IMR-90 (cell line): ENCODE data around the gene CSTB. TPM values are rescaled to one million over a fixed set of nuclear protein-coding genes. Genes with fewer than 3 reads are reported as not detected.
A peak's percentile ranks its signal among the peaks of the same experiment; 100 is the strongest.

ENCODE experiments used
- ATAC-seq: fragments of 200-7000 bp; cut with Tn5 transposase; 2 replicates; pipeline ENCODE4 v1.9.1; 2020; ENCODE audit warnings: low read depth, mild to moderate bottlenecking, moderate library complexity
- BruUV-seq: library from RNA; stranded (reverse); fragments of 400-500 nt; replicated peaks from 2 replicates; lab custom pipeline; 2021; lab: Mats Ljungman, UMichigan
- CTCF ChIA-PET: fragments of 300-600 bp; formaldehyde crosslinking; extraction: SDS; loops from one replicate; lab custom pipeline; 2021; ENCODE audit warnings: antibody characterized with exemption; lab: Yijun Ruan, JAX
- POLR2A ChIA-PET: fragments of 300-600 bp; sonication (Branson Sonifier 250); formaldehyde crosslinking; loops from one replicate; lab custom pipeline; 2022; ENCODE audit warnings: antibody characterized with exemption; ENCODE audit not compliant: unreplicated experiment; lab: Charles Lee
- DNase-seq: peaks from one replicate; pipeline ENCODE4 v3.0.0; 2013
- H2AFZ ChIP-seq: replicated peaks from 2 replicates; pipeline ENCODE3; 2013; ENCODE audit warnings: low read length, mild to moderate bottlenecking; ENCODE audit not compliant: poor library complexity
- H2AK5ac ChIP-seq: 2 replicates; pipeline ENCODE4 v1.6.1; 2013; ENCODE audit warnings: low read depth, low read length, inconsistent platforms
- H2AK9ac ChIP-seq: replicated peaks from 2 replicates; pipeline ENCODE3; 2013; ENCODE audit warnings: mild to moderate bottlenecking, low read depth, low read length, moderate library complexity; ENCODE audit not compliant: poor library complexity
- H2BK120ac ChIP-seq: 2 replicates; pipeline ENCODE4 v1.6.1; 2013; ENCODE audit warnings: low read depth, low read length, inconsistent platforms
- H2BK15ac ChIP-seq: 3 replicates; pipeline ENCODE4 v1.6.1; 2013; ENCODE audit warnings: low read depth, low read length, inconsistent platforms
- H2BK20ac ChIP-seq: 2 replicates; pipeline ENCODE4 v1.6.1; 2013; ENCODE audit warnings: low read depth, mild to moderate bottlenecking, inconsistent platforms, low read length, moderate library complexity
- H2BK5ac ChIP-seq: 2 replicates; pipeline ENCODE4 v1.6.1; 2013; ENCODE audit warnings: mild to moderate bottlenecking, low read depth, low read length, inconsistent platforms; ENCODE audit not compliant: poor library complexity, severe bottlenecking
- H3K14ac ChIP-seq: replicated peaks from 2 replicates; pipeline ENCODE4 v1.6.1; 2013; ENCODE audit warnings: low read depth, low read length, inconsistent platforms
- H3K18ac ChIP-seq: 2 replicates; pipeline ENCODE4 v1.6.1; 2013; ENCODE audit warnings: low read depth, low read length, control low read depth
- H3K23ac ChIP-seq: 2 replicates; pipeline ENCODE4 v1.6.1; 2013; ENCODE audit warnings: low read depth, low read length, inconsistent platforms
- H3K27ac ChIP-seq: 2 replicates; pipeline ENCODE4 v1.5.1; 2013; ENCODE audit warnings: mild to moderate bottlenecking, control low read depth, low read length; ENCODE audit not compliant: insufficient read depth
- H3K27me3 ChIP-seq: 2 replicates; pipeline ENCODE4 v1.6.1; 2013; ENCODE audit warnings: low read length; ENCODE audit not compliant: control insufficient read depth, insufficient read depth
- H3K36me3 ChIP-seq: 2 replicates; pipeline ENCODE4 v1.6.1; 2013; ENCODE audit warnings: low read length, mixed read lengths; ENCODE audit not compliant: control insufficient read depth, insufficient read depth
- H3K4ac ChIP-seq: 2 replicates; pipeline ENCODE4 v1.6.1; 2013; ENCODE audit warnings: low read depth, low read length, inconsistent platforms
- H3K4me1 ChIP-seq: 2 replicates; pipeline ENCODE4 v1.6.1; 2013; ENCODE audit warnings: low read length, mixed read lengths; ENCODE audit not compliant: control insufficient read depth, insufficient read depth
- H3K4me2 ChIP-seq: 2 replicates; pipeline ENCODE4 v1.6.1; 2013; ENCODE audit warnings: low read depth, mild to moderate bottlenecking, control low read depth, low read length, moderate library complexity
- H3K4me3 ChIP-seq: 2 replicates; pipeline ENCODE4 v1.5.1; 2013; ENCODE audit warnings: low read depth, mild to moderate bottlenecking, control low read depth, low read length, moderate library complexity; ENCODE audit not compliant: insufficient read depth
- H3K56ac ChIP-seq: 2 replicates; pipeline ENCODE4 v1.6.1; 2013; ENCODE audit warnings: low read length, inconsistent platforms; ENCODE audit not compliant: insufficient read depth; ENCODE audit errors: extremely low read depth
- H3K79me1 ChIP-seq, 2 experiments: 2 replicates each; pipeline ENCODE4 v1.6.1; 2013; ENCODE audit warnings: low read length in 2 of 2, inconsistent platforms in 1 of 2, low read depth in 1 of 2
- H3K9ac ChIP-seq: 2 replicates; pipeline ENCODE4 v1.6.1; 2013; ENCODE audit warnings: low read depth, low read length, control low read depth
- H3K9me1 ChIP-seq: 2 replicates; pipeline ENCODE4 v1.6.1; 2013; ENCODE audit warnings: low read length, inconsistent platforms; ENCODE audit not compliant: insufficient read depth
- H3K9me3 ChIP-seq: 2 replicates; pipeline ENCODE4 v1.6.1; 2013; ENCODE audit warnings: low read length; ENCODE audit not compliant: control insufficient read depth, insufficient read depth
- H4K20me1 ChIP-seq: 2 replicates; pipeline ENCODE4 v1.6.1; 2013; ENCODE audit warnings: low read length, inconsistent platforms; ENCODE audit not compliant: insufficient read depth
- H4K5ac ChIP-seq: 2 replicates; pipeline ENCODE4 v1.6.1; 2013; ENCODE audit warnings: mild to moderate bottlenecking, low read depth, low read length, control low read depth
- H4K8ac ChIP-seq, 2 experiments: 2 replicates each; pipeline ENCODE4 v1.6.1; 2013; ENCODE audit warnings: low read depth in 2 of 2, low read length in 2 of 2, control low read depth in 1 of 2, inconsistent platforms in 1 of 2
- H4K91ac ChIP-seq: 2 replicates; pipeline ENCODE4 v1.6.1; 2013; ENCODE audit warnings: low read depth, low read length, inconsistent platforms; ENCODE audit not compliant: insufficient read depth
- ELK1 ChIP-seq: fragments of 150-350 bp; IDR thresholded peaks from 2 replicates; pipeline ENCODE4 v1.6.1; 2016; ENCODE audit warnings: low read depth, mild to moderate bottlenecking, low read length, moderate library complexity, borderline replicate concordance
- FOS ChIP-seq: fragments of 150-350 bp; IDR thresholded peaks from 2 replicates; pipeline ENCODE4 v1.6.1; 2016; ENCODE audit warnings: low read depth, low read length
- WGBS, 2 experiments: methylation state at CpG; one replicate each; pipeline versions ENCODE4 v1.1.5 to v1.1.7; 2013; ENCODE audit warnings: missing lambda C conversion rate in 2 of 2; ENCODE audit not compliant: insufficient read length in 1 of 2; ENCODE audit errors: extremely low coverage in 2 of 2; 5-methylcytosine and 5-hydroxymethylcytosine counted together
- dilution Hi-C: fragments of 300-500 bp; cut with HindIII; formaldehyde crosslinking; loops from one replicate; pipeline ENCODE4 v1.14.3; 2018; ENCODE audit warnings: low sequenced_read_pairs; ENCODE audit not compliant: unreplicated experiment
- in situ Hi-C: fragments of 300-500 bp; cut with MboI; formaldehyde crosslinking; loops from 3 replicates; pipeline ENCODE4 v1.14.3; 2019; ENCODE audit warnings: low sequenced_read_pairs, inconsistent platforms, mixed read lengths
- intact Hi-C: fragments of 100-400 bp; cut with micrococcal nuclease; formaldehyde crosslinking; loops from 2 replicates; pipeline ENCODE4 v1.10.0; 2022
- polyA plus RNA-seq, 3 experiments: library from polyadenylated mRNA; depleted of rRNA; stranded (reverse); fragments of >200 nt; gene quantifications; 2 replicates each; pipeline ENCODE4 v1.2.3, GENCODE V29; 2012; ENCODE audit warnings: low replicate concordance in 1 of 3
- total RNA-seq: library from RNA; depleted of rRNA; stranded (reverse); fragments of >200 nt; gene quantifications from 2 replicates; pipeline ENCODE4 v1.2.3, GENCODE V29; 2012

The CSTB gene
- total and polyA plus RNA-seq, 2 of the 4 experiments (the other 2 are of a cell fraction): 6.1 to 71.7 TPM

- Histone ChIP-seq H3K14ac (no peak overlapping the region), H3K4me1 (peaks cover 6% of the 10 kb centered on the region; the same call in 1 of the 2 replicates), H2BK15ac (no peak overlapping the region), H3K23ac (no peak overlapping the region), H3K56ac (no peak overlapping the region), H3K4me3 (no peak overlapping the region), H3K4ac (no peak overlapping the region), H2AFZ (no peak overlapping the region), H2AK9ac (no peak overlapping the region), H4K5ac (no peak overlapping the region), H2AK5ac (no peak overlapping the region), H4K8ac (no peak overlapping the region), H4K20me1 (peaks cover 23% of the 10 kb centered on the region), H3K27ac (no peak overlapping the region), H2BK5ac (no peak overlapping the region), H3K27me3 (no peaks in the 10 kb centered on the region), H3K36me3 (peaks cover 83% of the 10 kb centered on the region), H2BK20ac (no peak overlapping the region), H3K4me2 (no peak overlapping the region), H4K91ac (no peak overlapping the region), H3K79me1 (peaks cover 8 to 18% of the 10 kb centered on the region in 2 experiments; a peak in 3 of 4 replicates), H3K9me3 (no peaks in the 10 kb centered on the region), H3K18ac (no peak overlapping the region), H3K9me1 (peaks cover 11% of the 10 kb centered on the region), H2BK120ac (no peak overlapping the region), H3K9ac (no peak overlapping the region)
- ATAC-seq (no peak), DNase-seq (no peak)
- CTCF ChIA-PET: no interaction called here
- dilution Hi-C loops (no loop called here), in situ Hi-C loops (no loop called here), intact Hi-C loops (no loop called here)
- 0 out of 2 replicates have a peak, but pooled peaks have one; percentile 35 for TF ChIP-seq FOS
- no peak for TF ChIP-seq ELK1
- no TSS peak for BruUV-seq
- POLR2A ChIA-PET: no interaction called here
- WGBS, 2 experiments: 93% methylated on average over 21 of the region's 26 CpGs; no CpG with 5 or more reads in 1 of the 2 experiments
These were observed 20.9 kb downstream of the CSTB start for GRCh38 chr21:43754948-43755781.
